ENCODE measurements around the gene SUMF1. TPM values are rescaled to one million over a fixed set of nuclear protein-coding genes. Genes with fewer than 3 reads are reported as not detected.

The SUMF1 gene
- total RNA-seq, 1 donor from 2014 or later: 44.5 TPM

DNA sequence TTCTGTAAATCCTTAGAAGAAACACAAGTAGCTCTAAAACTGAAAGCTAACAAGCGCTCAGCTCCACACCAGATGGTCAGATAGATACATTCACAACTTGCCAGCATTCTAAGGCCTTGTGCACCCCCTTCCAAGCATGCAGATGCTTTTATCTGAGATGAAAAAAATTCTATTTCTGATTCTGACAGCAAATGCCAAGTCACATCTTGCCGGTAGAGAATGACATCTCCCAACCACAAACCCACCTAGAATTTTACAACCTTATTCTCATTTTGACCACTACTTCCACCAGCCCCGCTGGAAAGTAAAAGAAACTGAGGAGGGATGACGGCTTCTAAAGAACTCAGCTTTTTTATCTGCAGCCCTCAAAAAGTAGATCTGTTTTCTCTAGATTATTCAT lies 57.7 kb downstream of the SUMF1 start:
- DNase-seq (ENCODE audit: low read depth): no peak
- no peak overlapping the region for H3K4me3 ChIP-seq (ENCODE audit: low read depth, low read length)
- TF ChIP-seq, protein P1, sequence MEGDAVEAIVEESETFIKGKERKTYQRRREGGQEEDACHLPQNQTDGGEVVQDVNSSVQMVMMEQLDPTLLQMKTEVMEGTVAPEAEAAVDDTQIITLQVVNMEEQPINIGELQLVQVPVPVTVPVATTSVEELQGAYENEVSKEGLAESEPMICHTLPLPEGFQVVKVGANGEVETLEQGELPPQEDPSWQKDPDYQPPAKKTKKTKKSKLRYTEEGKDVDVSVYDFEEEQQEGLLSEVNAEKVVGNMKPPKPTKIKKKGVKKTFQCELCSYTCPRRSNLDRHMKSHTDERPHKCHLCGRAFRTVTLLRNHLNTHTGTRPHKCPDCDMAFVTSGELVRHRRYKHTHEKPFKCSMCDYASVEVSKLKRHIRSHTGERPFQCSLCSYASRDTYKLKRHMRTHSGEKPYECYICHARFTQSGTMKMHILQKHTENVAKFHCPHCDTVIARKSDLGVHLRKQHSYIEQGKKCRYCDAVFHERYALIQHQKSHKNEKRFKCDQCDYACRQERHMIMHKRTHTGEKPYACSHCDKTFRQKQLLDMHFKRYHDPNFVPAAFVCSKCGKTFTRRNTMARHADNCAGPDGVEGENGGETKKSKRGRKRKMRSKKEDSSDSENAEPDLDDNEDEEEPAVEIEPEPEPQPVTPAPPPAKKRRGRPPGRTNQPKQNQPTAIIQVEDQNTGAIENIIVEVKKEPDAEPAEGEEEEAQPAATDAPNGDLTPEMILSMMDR (conservative IDR thresholded peaks at IDR 0.05; ENCODE audit: low read depth, low read length): no peak

DNA sequence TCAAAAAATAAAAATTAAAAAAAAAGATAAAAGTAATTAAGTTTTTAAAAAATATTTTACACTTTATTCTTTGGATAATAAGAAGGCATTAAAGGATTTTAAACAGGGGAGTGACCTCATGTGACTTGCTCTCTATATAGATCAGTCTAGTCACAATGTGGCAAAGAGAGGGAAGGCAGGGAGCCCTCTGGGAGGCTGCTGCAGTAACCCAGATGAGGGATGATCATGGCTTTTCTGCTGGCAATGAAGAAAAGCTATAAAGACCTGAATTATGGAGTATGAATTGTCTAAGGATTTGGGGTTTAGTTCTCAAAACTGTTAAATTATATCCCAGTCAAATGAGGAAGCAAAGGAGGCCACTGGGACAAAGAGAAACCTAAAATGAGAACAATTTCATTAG lies 58.1 kb downstream of the SUMF1 start:
- no peak for DNase-seq (ENCODE audit: low read depth)
- TF ChIP-seq, protein P1 (conservative IDR thresholded peaks at IDR 0.05; ENCODE audit: low read depth, low read length): no peak
- no peak overlapping the region for H3K4me3 ChIP-seq (ENCODE audit: low read depth, low read length)

DNA sequence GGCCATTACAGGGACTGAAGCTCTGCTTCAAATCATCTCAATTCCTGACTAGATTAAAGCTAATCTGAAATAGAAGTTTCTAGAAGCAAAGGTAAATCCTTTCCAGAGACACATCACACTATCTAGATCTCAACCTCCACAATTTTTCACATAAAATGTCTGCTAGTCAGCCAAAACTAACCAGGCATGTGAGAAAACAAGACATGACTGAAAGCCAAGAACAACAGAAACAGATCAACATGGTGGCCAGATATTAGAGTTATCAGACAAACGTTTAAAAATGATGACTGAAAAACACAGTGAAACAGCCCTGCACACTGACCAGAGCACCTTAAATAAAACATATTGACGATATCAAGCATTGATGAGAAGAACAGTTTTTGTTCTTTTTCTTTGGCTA lies 59.1 kb downstream of the SUMF1 start:
- DNase-seq (ENCODE audit: low read depth): no peak
- TF ChIP-seq, protein P1 (conservative IDR thresholded peaks at IDR 0.05; ENCODE audit: low read depth, low read length): no peak
- H3K4me3 ChIP-seq (ENCODE audit: low read depth, low read length): no peak overlapping the region

DNA sequence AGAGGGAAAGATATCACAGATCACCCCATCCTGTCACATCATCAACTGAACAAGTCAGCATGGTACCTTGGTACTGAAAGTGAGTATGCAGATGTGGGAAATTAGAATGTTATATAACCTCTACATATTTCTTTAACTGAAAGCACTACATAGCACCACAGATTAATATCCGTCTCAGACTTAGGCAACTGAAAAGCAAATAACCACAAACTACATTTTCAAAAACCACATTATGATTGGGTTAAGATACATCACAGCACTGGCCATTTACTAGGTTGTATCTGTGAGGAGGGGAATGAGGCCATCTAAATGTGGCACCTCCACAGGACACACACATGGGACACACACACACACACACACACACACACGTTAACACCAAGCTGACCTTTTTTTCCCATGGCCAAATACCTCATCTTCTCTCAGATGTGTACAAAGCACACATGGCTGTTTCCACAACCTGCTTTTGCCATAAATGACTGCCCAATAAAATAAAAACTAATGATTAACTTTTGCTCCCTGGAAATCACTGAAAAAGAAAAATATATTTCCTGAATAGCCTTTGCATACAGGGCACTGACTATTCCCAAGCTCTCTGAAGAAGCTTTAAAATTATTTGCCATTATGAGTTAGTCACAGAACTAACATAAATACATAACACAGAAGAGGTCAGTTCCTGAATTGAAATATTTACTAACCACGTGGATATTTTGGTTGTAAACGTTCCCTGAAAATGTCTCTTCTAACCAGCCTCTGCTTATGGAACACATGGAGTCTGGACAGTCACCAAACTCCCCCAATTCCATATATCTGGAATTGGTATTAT lies 60.1 kb downstream of the SUMF1 start:
- H3K4me3 ChIP-seq (ENCODE audit: low read depth, low read length): no peak overlapping the region
- DNase-seq (ENCODE audit: low read depth): peak; percentile 65
- TF ChIP-seq, protein P1 (conservative IDR thresholded peaks at IDR 0.05; ENCODE audit: low read depth, low read length): no peak

DNA sequence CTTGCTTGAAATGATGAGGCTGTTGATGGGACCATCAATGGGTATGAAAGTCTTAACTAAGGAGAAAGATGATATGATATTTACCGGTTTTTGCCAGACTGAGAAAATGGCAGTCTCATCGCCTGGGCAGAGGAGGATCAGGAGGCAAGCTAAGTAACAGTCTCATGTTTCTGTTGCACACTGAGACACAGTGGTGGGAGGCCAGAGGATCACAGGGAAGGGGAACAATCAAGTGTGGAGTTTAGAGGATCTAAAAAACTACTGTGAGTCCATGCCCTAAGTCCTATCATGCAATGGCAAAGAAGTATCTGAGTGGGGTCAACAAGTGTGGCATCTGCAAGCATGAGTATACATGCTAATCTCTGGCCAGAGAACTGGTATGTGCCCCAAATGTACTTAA lies 62.2 kb downstream of the SUMF1 start:
- DNase-seq (ENCODE audit: low read depth): no peak
- TF ChIP-seq, protein P1 (conservative IDR thresholded peaks at IDR 0.05; ENCODE audit: low read depth, low read length): no peak
- H3K4me3 ChIP-seq (ENCODE audit: low read depth, low read length): no peak overlapping the region

DNA sequence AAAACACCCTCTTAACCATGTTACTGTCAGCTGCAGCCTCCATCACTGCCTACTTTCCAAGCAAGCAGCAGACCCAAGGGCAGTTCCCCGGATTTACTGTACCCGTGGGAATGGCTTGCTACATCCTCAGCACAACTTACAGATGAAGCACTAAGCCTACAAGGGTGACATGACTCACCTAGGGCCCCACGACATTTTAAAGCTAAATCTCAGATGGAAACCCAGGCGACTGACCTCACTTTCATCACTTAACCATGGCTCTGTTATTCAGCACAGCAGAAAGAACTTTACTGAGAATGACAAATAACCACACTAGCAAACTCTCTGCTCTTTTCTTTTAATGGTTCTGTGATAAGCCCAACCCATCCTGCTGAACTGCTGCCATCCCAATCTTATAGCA lies 65.6 kb downstream of the SUMF1 start:
- H3K4me3 ChIP-seq (ENCODE audit: low read depth, low read length): no peak overlapping the region
- TF ChIP-seq, protein P1 (conservative IDR thresholded peaks at IDR 0.05; ENCODE audit: low read depth, low read length): no peak
- no peak for DNase-seq (ENCODE audit: low read depth)

DNA sequence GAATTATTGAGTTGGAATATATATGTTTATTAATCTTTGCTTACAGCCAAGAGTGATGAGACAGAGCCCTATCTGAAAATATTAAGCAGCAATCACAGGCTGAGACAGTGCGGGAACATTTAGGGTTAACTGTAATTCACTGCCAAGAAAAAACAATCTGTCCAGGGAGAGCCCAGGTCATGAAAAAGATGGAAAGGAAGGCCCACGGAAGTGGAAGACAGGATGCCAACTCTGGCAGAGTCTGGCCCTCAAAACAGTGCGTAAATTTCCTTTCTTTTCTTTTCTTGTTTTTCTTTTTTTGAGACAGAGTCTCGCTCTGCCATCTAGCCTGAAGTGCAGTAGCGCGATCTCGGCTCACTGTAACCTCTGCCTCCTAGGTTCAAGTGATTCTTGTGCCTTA lies 67.6 kb downstream of the SUMF1 start:
- DNase-seq (ENCODE audit: low read depth): no peak
- no peak overlapping the region for H3K4me3 ChIP-seq (ENCODE audit: low read depth, low read length)
- TF ChIP-seq, protein P1 (conservative IDR thresholded peaks at IDR 0.05; ENCODE audit: low read depth, low read length): no peak

Measured in epithelial cell of proximal tubule (primary cell).